Activated CD4-positive, CD25-positive, alpha-beta regulatory T cell treated with anti-CD3 and anti-CD28 coated beads, Interleukin-2, amount 50 U/mL, for 24 hours (primary cell): ENCODE data around the gene CAMSAP1.

ENCODE experiments used
- ATAC-seq, 2 donors: fragments of 150-1000 bp; cut with Tn5 transposase; one replicate each; pipeline ENCODE4 v1.10.0; 2021; ENCODE audit warnings: mild to moderate bottlenecking in 1 of 2, moderate library complexity in 1 of 2

The CAMSAP1 gene

DNA sequence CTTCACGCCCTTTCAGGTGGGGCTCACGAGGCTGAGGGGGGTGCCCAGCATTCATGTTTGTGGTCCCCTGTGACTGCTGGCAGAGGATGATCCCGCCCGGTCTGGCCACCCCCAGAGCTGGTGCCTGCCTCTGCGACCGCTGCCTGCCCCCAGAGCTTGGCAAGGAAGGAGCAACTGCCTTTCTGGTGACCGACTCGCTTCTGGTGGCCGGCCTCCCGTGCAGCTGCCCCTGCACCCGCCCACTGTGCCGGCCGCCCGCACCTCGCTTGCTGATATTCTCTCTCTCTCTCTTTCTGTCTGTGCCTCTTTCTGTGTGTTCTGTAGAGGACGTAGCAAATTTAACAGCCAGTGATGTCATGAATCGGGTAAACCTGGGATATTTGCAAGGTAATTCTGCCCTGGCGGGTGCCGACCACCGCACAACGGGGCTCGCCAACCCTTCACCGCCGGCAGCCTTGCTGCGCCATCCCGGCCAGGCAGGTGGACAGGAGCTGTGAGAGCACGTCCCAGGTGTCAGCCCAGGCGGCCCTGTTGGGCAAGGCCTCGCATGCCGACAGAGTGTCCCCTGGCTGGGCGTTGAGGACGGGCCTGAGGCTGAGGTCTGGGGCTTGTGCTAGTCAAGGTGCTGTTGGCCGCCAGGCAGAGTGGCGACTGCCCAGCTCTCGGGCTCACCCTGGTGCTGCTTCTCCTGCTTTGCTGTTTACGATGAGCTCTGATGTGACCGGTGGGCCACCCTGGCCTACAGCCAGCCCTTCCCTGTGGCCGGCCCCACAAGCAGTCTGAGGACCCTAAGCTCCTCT, 119.4 kb downstream of the CAMSAP1 start:
- no peak for ATAC-seq

- no peak for ATAC-seq
Measured at GRCh38 chr9:135787317-135787716, 120.0 kb downstream of the CAMSAP1 start.

DNA sequence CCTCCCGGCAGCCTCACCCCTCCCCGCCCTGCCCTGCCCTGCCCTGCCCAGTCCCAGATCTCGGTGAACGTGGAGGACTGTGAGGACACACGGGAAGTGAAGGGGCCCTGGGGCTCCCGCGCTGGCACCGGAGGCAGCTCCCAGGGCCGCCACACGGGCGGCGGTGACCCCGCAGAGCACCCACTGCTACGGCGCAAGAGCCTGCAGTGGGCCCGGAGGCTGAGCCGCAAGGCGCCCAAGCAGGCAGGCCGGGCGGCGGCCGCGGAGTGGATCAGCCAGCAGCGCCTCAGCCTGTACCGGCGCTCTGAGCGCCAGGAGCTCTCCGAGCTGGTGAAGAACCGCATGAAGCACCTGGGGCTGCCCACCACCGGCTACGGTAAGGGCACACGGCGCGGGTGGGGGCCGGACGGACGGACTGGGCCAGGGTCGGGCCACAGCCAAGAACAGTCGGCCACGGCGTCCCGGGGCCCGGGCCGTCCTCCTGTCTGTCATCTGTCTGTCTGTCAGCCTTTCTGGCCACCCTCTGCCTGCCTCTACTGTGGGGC, 121.1 kb downstream of the CAMSAP1 start:
- no peak for ATAC-seq

DNA sequence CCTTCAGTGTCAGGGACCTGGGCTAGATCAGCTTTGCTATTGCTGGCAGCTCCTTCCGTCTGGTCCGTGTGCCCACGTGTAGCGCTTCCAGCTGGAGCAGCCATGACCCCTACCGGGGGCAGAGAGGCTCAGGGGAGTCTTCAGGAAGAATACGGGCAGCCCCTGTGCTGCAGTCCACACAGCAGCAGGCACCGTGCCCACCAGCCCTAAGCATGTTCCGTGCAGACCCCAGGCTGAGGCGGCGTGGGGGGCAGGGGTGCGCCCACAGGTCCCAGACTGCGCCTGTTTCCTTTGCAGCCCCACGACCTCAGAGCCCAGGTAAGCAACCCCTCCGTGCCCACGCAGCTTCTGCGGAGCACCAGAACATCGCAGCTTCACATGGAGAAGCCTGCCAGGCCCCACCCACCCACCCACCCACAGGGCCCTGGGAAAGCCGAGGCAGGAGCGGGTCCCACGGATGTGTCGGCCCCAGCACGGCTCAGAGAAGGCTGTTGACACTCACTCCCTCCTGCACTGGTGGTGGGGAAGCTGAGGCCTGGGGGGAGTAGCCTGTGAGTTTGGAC, 122.3 kb downstream of the CAMSAP1 start:
- ATAC-seq = no peak

- ATAC-seq = no peak
Measured at GRCh38 chr9:135783540-135784245, 123.7 kb downstream of the CAMSAP1 start.

DNA sequence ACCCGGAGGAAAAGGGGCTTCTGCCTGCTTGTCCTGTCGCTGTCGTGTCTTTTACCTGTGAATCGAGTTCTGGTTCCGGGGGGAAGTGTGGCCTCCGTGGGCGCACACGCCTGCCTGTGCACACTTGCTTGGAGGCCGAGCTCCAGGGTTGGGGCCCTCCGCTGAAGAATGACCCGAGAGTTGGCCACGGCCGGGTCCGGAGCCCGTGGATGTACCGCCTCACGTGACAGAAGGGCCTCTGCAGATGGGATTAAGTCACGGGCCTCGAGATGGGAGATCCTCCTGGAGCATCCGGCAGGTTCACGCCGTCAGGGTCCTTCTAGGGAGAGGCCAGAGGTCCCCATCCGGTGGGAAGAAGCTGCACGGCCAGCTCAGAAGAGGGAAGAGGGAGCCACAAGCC, 124.4 kb downstream of the CAMSAP1 start:
- ATAC-seq = no peak

DNA sequence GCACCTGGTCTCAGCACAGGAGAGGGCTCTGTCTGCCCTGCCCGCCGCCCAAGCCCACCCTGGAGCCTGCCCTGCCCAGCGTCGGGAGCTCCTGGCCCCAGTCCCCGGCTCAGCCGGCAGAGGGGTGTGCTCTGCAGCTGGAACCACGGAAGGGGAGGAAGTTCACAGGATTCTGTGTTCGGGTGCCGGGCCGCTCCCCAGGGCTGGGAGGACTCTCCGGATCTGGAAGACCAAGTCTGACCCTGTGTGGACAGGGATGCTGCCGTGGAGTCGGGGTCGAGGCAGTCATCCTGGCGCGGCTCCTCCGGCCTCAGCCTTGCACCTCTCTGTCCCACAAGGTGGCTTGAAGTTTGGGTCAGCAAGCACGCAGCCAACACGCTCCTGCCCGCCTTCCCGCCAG, 126.7 kb downstream of the CAMSAP1 start:
- ATAC-seq = no peak

GRCh38 chr9:135780086-135780485, 127.3 kb downstream of the CAMSAP1 start:
- no peak for ATAC-seq

GRCh38 chr9:135779571-135779970, 127.8 kb downstream of the CAMSAP1 start:
- ATAC-seq = no peak

- no peak for ATAC-seq
Measured at GRCh38 chr9:135778421-135778820, 128.9 kb downstream of the CAMSAP1 start.

- no peak for ATAC-seq
Measured at GRCh38 chr9:135777623-135778177, 129.6 kb downstream of the CAMSAP1 start.

DNA sequence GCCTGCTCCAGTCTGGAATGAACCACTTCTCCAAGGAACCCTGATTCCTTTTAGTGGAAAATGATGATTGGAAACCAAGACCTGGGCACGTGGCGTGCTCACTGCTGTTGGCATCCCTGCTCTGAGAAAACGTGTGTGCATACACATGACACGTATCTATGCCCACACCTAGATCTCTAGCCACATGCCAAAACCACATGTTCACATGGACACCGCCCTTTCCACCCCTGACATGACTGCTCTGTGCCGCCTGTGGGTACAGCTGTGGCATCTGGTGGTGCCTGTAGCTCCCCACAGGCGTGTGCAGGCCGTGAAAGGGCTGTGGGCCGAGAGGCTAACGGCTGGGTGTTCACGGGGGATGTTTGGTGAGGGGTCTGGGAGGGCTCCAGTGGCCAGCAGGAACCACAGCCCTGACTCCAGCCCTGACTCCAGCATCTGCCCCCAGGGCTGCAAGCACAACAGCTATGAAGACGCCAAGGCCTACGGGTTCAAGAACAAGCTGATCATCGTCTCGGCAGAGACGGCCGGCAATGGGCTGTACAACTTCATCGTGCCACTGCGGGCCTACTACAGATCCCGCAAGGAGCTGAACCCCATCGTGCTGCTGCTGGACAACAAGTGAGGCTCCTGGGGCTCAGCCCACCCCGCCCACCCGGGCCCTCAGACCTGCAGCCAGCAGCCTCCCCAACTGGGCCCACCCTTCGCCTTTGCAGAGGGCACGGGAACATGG, 130.3 kb downstream of the CAMSAP1 start:
- no peak for ATAC-seq

GRCh38 chr9:135775911-135776310, 131.4 kb downstream of the CAMSAP1 start:
- no peak for ATAC-seq

DNA sequence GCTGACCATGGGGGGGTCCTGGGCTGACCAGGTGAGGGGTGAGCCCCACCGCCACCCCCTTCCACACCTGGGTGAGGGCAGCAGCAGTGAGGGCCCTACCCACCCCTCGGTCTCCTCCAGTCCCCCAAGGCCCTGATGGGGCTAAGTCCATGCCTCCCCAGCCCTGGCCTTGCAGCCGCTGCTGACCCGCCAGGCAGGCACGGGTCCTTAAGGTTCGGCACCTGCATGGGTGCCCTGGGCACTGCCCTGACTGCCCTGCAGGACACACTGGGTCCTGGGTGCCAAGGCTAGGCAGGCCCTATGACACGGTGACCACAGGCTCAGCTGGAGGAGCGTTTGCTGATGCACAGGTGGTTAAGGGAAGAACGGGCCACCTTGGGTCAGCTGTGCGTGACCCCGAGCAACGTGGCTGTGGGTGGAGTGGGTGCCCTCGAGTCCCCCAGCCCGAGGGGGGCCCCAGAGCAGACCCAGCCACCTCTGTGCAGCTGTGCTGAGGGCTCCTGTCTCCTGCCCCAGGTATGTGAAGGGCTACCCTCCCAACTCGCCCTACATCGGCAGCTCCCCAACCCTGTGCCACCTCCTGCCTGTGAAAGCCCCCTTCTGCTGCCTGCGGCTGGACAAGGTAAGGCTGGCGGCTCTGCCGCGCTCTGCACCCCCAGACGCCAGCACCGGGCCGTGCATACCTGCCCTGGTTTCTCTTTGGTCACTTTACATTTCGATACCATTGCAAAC, 132.4 kb downstream of the CAMSAP1 start:
- ATAC-seq = no peak

GRCh38 chr9:135774239-135774747, 133.1 kb downstream of the CAMSAP1 start:
- no peak for ATAC-seq

GRCh38 chr9:135773530-135774238, 133.7 kb downstream of the CAMSAP1 start:
- no peak for ATAC-seq

DNA sequence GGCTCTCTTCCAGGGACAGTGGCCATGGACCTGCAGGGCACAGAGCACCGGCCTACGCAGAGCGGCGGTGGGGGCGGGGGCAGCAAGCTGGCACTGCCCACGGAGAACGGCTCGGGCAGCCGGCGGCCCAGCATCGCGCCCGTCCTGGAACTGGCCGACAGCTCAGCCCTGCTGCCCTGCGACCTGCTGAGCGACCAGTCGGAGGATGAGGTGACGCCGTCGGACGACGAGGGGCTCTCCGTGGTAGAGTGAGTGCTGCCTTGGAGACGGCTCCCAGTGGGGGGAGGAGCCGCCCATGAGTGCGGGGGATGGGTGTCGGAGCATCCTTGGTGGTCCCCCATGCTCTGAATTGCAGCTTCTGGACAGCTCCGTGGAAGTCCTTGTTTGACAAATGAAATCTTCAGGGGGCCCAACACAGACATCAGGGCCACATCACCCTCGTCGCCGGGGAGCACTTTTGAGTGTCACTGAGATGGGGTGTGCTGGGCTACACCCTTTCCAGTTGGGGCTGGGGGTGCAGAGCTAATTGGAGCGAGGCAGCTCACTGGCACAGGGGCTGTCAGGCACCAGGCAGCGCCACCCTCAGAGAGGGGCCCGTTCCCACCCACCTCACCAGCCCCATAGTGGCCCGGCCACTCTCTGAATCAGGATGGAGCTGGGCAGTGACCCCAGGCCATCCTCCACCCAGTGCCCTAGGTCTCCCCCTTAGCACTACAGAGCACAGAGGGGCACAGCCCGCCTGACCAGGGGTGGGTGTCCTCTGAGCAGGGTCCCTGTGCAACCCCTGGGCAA, 134.4 kb downstream of the CAMSAP1 start:
- no peak for ATAC-seq

DNA sequence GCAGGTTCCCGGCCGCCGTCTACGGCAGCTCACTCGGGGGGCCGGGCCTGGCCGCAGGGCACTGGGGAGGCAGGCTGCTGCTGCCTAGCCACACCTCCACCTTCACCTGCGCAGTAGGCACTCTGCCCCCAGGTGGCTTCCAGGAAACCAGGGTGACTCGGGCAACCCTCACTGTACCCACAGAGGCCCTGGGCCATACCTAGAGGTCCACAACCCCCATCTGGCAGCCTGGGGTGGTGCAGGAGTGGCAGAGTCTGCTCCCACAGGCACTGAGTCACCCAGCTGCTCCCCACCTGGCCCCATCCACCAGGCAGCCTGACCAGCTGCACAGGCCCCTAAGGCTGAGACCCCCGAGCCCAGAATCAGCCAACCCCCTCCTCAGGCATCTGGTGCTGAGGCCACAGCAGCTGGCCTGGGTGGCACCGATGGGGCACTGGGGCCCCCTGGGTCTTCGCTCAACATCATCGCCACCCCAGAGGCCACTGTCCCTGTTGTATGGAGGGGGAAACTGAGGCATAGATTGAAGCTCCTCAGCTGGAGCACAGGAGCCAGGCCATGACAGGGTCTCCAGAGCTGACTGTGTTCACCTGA, 135.2 kb downstream of the CAMSAP1 start:
- ATAC-seq = no peak

GRCh38 chr9:135771401-135772051, 135.8 kb downstream of the CAMSAP1 start:
- ATAC-seq = no peak
